ENCODE measurements around the gene PRICKLE3.

DNA sequence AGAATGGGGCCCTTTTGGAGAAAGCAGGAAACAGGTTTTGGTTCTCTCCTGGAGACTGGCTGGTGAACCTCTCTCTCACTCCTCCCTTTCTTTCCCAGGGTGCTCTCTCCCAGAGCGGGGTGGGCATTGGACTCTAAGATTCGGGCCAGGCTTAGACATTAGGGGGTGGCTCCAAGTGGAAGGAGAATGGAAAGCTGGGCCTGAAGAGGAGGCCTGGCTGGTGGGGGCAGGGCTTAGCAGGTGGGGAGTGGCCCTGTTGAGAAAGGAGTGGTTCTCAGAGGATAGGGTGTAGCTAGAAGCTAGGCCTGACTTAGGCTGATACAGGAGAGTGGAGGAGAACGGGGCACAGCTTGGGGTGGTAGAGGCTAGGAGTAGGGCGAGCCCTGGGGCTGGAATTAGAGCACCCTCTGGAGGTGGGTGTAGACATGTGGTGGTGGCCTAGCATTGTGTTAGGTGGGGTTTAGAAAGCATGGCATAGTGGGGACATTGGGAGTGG is 8.8 kb downstream of the PRICKLE3 start:
- TF ChIP-seq CTCF (IDR thresholded peaks at IDR 0.05; ENCODE audit: low read depth, low read length) (peak; percentile 19; the same call in 1 of the 2 replicates), EZH2phosphoT487 (IDR thresholded peaks at IDR 0.05; ENCODE audit: low read depth) (no peak)

Data from OCI-LY3 (cell line).